Measurements from ENCODE around the gene PROZ.

DNA sequence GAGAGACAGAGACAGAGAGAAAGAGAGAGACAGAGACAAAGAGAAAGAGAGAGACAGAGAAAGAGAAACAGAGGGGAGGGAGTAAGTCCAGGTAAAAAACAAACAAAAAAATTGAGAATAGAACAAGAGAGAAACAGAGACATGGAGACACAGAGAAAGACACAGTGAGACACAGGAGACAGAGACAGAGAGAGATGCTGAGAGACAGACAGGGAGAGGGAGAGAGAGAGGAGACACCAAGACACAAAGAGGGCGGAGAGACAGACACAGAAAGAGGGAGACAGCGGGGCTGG, 5.8 kb upstream of the PROZ start:
- TF ChIP-seq, protein P1, sequence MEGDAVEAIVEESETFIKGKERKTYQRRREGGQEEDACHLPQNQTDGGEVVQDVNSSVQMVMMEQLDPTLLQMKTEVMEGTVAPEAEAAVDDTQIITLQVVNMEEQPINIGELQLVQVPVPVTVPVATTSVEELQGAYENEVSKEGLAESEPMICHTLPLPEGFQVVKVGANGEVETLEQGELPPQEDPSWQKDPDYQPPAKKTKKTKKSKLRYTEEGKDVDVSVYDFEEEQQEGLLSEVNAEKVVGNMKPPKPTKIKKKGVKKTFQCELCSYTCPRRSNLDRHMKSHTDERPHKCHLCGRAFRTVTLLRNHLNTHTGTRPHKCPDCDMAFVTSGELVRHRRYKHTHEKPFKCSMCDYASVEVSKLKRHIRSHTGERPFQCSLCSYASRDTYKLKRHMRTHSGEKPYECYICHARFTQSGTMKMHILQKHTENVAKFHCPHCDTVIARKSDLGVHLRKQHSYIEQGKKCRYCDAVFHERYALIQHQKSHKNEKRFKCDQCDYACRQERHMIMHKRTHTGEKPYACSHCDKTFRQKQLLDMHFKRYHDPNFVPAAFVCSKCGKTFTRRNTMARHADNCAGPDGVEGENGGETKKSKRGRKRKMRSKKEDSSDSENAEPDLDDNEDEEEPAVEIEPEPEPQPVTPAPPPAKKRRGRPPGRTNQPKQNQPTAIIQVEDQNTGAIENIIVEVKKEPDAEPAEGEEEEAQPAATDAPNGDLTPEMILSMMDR (IDR thresholded peaks at IDR 0.05 in 8 of 11, conservative IDR thresholded peaks at IDR 0.05 in 3 of 11) = no peak
- no peak for TF ChIP-seq POLR2A (IDR thresholded peaks at IDR 0.05)
